Fibroblast of skin of abdomen (primary cell): ENCODE data around the gene APOBEC3F.
A peak's percentile ranks its signal among the peaks of the same experiment; 100 is the strongest.
"Not testable (repeated sequence)": the region's sequence is repeated elsewhere in the genome, so short reads cannot be mapped to it uniquely, and the experiment has no call there.

Experiments
- DNase-seq: peaks from one replicate; pipeline ENCODE4 v3.0.0-alpha.2; 2013

APOBEC3F gene

GRCh38 chr22:39027717-39028116, 12.9 kb upstream of the APOBEC3F start:
- no peak for DNase-seq

- DNase-seq, result no peak
Observed at GRCh38 chr22:39028281-39028680, 12.4 kb upstream of the APOBEC3F start.

- DNase-seq, result no peak
Observed at GRCh38 chr22:39029227-39029626, 11.4 kb upstream of the APOBEC3F start.

- DNase-seq, result no peak
Observed at GRCh38 chr22:39030705-39031104, 10.0 kb upstream of the APOBEC3F start.

GRCh38 chr22:39031434-39032295, 9.0 kb upstream of the APOBEC3F start:
- DNase-seq, result not testable (repeated sequence)

GRCh38 chr22:39037071-39037470, 3.6 kb upstream of the APOBEC3F start:
- not testable (repeated sequence) for DNase-seq

- no peak for DNase-seq
Observed at GRCh38 chr22:39039306-39040126, 1.1 kb upstream of the APOBEC3F start.

- not testable (repeated sequence) for DNase-seq
Observed at GRCh38 chr22:39040155-39040537, 518 bp upstream of the APOBEC3F start.

GRCh38 chr22:39041908-39042307, 1.2 kb downstream of the APOBEC3F start:
- DNase-seq, result no peak

GRCh38 chr22:39043063-39043462, 2.4 kb downstream of the APOBEC3F start:
- DNase-seq, result not testable (repeated sequence)

- not testable (repeated sequence) for DNase-seq
Observed at GRCh38 chr22:39045136-39045535, 4.5 kb downstream of the APOBEC3F start.

GRCh38 chr22:39049486-39049885, 8.8 kb downstream of the APOBEC3F start:
- not testable (repeated sequence) for DNase-seq

GRCh38 chr22:39051844-39052495, 11.3 kb downstream of the APOBEC3F start:
- DNase-seq, result not testable (repeated sequence)

GRCh38 chr22:39055658-39056057, 15.0 kb downstream of the APOBEC3F start:
- DNase-seq, result no peak

GRCh38 chr22:39061290-39061689, 20.6 kb downstream of the APOBEC3F start:
- DNase-seq, result not testable (repeated sequence)

- DNase-seq, result peak; percentile 17
Observed at GRCh38 chr22:39061951-39062350, 21.3 kb downstream of the APOBEC3F start.

- not testable (repeated sequence) for DNase-seq
Observed at GRCh38 chr22:39063904-39064303, 23.2 kb downstream of the APOBEC3F start.

GRCh38 chr22:39066442-39067276, 26.0 kb downstream of the APOBEC3F start:
- not testable (repeated sequence) for DNase-seq

- DNase-seq, result no peak
Observed at GRCh38 chr22:39068033-39068785, 27.5 kb downstream of the APOBEC3F start.

GRCh38 chr22:39070186-39070585, 29.5 kb downstream of the APOBEC3F start:
- no peak for DNase-seq

- DNase-seq, result not testable (repeated sequence)
Observed at GRCh38 chr22:39072581-39072981, 31.9 kb downstream of the APOBEC3F start.
